ENCODE measurements around the gene TEX29.

Gene TEX29

DNA sequence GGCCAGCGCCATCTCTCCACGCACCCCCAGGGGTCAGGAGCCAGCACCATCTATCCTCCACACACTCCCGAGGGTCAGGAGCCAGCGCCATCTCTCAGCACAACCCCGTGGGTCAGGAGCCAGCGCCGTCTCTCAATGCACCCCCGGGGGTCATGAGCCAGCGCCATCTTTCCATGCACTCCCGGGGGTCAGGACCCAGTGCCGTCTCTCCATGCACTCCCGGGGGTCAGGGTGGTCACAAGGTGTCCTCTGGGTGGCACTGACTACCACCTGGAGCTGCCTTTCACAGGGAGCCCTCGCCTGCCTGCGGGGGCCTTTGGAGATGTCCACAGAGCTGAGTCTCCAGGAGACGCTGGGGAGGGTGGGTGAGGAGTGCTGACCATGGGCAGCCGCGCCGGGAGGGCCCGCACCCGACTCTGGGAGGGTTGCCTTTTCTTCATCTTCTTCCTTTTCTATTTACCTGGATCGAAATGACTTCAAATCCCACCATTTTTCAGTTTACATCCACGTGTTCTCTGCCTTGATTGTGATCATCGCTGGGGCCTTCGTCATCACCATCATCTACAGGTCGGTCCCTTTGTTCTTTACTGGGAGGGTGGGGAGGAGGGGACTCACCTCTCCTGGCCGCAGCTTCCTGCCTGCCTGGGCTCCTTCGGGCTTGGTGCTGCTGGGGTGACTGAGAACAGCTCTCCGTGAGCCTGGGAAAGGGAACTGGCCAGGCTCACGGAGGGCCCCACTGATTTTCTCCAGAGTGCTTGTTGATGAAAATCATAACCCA lies 19.1 kb downstream of the TEX29 start:
- no peak for DNase-seq (ENCODE audit: low spot score)

DNA sequence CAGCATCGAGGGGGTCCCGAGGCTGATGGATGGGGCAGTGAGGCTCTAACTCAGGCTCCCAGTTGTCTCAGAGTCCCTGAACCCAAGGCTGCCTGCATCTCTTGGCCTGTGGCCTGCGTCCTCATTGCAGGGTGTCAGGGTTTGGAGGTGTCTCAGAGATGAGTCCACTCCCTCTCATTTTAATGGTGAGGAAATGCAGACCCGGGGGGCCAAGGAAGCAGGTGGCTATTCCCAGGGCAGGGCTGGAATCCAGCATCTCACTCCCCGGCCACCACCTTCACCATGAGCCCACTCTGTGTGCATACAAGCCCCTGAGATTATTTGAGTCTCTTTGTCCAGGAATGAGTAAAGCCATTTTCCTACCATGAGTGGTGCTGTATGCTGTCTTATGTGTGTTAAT lies 21.4 kb downstream of the TEX29 start:
- no peak for DNase-seq (ENCODE audit: low spot score)

DNA sequence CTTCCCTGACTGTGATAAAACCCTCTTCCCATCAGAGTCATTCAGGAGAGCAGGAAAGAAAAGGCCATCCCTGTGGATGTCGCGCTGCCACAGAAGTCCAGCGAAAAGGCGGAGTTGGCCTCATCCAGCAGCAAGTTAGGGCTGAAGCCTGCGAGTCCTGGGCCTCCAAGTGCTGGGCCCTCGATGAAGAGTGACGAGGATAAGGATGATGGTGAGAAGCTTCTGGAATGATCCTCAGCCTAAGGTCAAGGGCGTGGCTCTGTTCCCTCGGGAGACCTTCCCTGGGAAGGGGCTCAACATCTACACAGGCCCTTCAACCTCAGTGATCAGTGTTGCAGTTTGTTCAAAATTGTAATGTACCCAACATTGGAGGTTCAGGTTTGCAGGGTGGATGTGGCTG lies 22.3 kb downstream of the TEX29 start:
- no peak for DNase-seq (ENCODE audit: low spot score)

DNA sequence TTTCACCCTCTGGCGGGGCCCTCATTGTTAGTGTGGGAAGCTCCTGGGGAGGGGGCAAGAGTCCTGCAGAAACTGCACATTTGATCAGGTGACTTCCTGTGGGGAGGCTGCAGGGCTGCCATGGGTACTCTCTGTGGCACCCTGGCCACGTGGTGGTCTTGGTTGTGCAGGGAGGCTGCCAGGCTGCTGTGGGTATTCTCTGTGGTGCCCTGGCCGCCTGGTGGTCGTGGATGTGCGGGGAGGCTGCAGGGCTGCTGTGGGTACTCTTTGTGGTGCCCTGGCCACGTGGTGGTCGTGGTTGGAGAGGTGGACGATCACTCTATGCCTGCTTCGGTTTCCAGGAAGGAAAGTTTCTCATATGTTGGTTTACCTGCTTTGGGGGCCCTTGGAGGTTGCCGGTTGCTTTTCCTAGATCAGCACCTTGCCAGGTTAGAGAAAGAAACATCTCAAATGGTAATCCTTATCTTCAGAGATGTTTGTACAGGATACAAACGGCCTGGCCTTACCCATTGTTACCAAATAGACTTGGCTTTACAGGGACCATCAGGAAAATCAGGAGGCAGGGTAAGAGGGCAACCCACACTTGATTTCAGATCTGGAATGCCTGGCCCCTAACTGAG lies 22.9 kb downstream of the TEX29 start:
- no peak for DNase-seq (ENCODE audit: low spot score)

DNA sequence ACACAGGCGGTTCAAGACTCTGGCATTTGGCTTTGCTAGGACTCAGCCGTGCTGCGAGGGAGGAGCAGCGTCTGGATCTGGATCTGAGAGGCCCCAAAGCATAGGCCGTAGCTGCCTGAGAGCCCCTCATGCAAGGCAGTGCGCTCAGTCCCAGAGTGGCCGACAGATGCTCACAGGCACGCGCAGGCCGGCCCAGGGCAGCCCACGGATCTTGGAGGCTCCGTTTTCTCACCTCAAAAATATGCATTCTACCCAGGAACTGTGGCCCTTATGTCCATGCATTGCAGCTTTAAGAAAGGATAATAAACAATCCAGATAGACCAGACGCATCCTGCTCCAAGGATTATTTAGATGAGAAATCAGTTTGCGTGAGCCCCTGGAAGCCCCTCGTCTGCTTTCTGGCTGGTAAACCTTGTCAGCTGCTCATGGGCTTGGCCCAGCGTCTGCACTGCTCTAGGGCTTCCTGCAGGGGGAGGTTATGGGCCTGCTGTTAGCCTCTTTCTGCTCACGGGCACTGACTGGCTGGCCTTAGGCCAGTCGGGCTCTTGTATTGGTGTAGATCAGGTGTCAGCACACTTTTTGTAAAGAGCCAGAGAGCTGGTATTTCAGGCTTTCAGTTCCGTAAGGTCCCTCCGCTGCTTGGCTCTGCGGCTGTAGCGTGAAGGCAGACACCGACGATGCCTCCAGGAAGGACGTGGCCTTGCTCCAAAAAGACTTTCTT lies 24.2 kb downstream of the TEX29 start:
- no peak for DNase-seq (ENCODE audit: low spot score)

GRCh38 chr13:111345682-111346081 lies 25.2 kb downstream of the TEX29 start:
- DNase-seq (ENCODE audit: low spot score) = no peak

DNA sequence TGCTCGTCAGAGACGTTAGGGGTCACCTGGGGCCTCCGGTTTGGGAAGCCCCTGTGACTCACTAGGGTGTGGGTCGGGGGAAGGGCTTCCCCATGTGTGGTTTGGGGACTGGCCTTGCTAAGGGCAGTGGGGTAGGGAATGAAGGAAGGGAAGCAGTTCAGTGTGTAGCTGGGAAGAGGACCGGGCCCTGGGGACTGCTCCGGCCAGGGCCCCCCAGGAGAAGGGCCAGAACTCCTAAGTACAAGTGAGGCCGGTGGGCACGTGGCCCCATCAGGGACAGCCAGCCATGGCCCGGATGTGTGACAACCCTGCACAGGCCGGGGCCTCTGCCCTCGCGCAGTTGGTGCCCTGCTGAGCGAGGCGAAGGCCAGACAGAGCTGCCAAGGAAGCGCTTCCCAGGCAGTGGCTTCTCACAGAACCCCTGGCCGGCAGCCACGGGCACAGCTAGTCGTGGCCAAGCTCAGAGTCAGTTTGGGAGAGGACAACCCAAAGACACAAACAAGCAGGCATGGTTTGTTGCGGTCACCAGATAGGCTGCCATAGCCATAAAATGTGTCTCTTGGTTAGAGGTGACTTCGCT lies 25.7 kb downstream of the TEX29 start:
- no peak for DNase-seq (ENCODE audit: low spot score)

DNA sequence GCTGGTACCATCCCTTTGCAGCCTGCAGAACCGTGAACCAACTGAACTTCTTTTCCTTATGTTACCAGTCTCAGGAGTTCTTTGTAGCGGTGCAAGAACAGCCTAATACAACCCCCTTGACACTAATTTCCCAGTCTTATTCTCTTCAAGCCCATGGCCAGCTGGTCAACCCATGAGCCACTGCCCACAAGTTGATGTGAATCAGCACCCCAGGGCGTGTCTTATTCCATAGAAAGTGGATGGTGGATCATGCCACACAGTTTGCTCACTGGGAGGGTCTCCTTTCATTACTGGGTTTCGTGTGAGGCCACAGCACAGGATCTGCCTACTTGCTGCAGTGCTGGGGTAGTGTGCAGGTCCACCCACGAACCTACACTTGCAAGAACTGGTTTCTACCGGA lies 27.0 kb downstream of the TEX29 start:
- no peak for DNase-seq (ENCODE audit: low spot score)

GRCh38 chr13:111353508-111353907 lies 33.1 kb downstream of the TEX29 start:
- no peak for DNase-seq (ENCODE audit: low spot score)

DNA sequence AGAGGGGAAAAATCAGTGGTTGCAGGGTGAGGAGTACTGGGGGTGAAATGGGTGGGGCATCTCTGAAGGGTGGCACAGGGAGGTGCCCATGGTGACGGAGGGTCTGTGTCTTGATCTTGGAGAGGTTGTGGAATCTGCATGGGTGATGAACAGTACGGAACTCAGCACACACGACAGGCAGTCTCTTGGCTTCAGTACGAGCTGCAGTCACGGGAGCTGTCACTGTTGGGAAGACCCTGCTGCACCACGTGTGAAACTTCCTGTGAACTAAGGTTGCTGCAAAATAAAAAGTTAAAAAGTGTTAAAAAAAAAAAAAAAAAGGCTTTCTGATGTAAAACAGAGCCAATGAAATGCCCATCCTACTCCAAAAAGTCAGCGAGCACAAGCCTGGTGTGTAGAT lies 34.3 kb downstream of the TEX29 start:
- no peak for DNase-seq (ENCODE audit: low spot score)

DNA sequence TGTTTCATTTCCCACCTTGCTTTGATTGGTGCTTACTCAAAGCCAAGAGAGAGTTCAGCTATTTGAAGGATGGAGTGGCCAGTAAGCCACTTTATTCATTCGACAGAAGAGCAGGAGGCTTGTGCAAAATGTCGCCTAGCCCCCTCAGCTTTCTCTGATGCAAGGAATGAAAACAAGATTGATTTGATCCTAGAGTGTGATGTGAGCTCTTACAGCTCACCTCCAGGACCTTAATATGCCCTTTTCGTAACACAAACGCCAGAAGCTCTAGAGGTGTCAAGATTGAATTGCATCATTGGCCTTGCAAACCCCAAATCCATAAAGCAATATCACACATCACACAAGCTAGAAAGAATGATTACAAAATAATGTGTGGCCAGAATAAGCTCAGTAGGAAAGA lies 36.4 kb downstream of the TEX29 start:
- no peak for DNase-seq (ENCODE audit: low spot score)

- no peak for DNase-seq (ENCODE audit: low spot score)
These were observed 38.9 kb downstream of the TEX29 start for GRCh38 chr13:111359237-111359915.

- no peak for DNase-seq (ENCODE audit: low spot score)
These were observed 39.5 kb downstream of the TEX29 start for GRCh38 chr13:111359930-111360329.

GRCh38 chr13:111360452-111360851 lies 40.0 kb downstream of the TEX29 start:
- no peak for DNase-seq (ENCODE audit: low spot score)

GRCh38 chr13:111361046-111361872 lies 40.8 kb downstream of the TEX29 start:
- no peak for DNase-seq (ENCODE audit: low spot score)

DNA sequence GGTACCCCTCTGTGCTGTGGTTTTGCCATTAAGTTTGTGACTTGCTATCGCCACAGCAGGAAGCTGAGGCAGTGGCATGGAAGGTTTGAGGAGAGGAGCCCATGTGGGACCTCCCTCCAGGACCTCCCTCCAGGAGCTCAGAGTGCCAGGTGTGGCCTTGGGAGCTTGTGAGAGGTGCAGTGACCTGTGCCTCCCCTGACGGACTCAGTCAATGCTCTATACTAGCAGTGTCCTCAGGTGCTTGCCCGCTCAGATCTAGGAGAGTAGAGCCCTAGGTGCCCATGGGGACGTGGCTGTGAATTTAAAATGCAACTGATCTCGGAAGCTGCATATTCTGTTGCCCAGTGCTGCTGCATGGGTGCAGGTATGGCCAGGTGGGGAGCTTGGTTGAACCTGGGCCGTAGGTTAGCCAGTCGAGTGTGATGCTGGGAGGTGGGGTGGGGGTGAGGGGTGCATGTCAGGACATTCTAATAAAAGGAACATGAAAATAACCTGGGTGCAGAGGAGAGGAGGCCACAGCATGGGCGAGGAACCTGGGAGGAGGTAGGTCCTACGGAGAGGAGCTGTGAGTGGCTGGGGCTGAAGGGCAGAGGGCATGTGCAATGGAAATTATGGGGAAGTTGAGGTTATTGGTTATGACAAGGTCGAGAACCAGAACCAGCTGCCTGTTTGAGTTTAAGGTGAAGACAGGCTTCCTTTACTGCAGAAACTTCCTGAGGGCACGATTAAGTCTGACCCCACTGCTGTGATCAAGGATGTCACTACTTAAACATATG lies 41.6 kb downstream of the TEX29 start:
- DNase-seq (ENCODE audit: low spot score) = no peak

DNA sequence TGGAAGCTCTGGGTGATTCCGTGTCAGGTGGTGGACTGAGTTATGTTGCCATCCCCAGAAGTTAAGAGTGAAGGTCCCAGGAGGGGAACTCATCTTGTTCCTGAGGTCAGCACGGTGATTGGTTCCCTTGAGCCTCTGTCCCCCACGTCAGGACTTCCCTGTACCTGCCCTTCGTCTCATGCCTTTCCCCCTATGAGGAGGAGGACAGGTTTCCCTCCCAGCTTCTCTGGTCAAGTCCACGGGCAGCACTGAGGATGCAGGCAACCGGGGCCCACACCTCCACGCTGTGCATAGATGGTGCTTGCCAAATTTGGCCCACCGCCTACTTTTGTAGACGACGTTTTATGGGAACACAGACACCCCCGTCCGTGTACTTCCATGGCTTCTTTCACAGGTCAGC lies 42.7 kb downstream of the TEX29 start:
- DNase-seq (ENCODE audit: low spot score) = no peak

GRCh38 chr13:111363591-111363990 lies 43.1 kb downstream of the TEX29 start:
- no peak for DNase-seq (ENCODE audit: low spot score)

DNA sequence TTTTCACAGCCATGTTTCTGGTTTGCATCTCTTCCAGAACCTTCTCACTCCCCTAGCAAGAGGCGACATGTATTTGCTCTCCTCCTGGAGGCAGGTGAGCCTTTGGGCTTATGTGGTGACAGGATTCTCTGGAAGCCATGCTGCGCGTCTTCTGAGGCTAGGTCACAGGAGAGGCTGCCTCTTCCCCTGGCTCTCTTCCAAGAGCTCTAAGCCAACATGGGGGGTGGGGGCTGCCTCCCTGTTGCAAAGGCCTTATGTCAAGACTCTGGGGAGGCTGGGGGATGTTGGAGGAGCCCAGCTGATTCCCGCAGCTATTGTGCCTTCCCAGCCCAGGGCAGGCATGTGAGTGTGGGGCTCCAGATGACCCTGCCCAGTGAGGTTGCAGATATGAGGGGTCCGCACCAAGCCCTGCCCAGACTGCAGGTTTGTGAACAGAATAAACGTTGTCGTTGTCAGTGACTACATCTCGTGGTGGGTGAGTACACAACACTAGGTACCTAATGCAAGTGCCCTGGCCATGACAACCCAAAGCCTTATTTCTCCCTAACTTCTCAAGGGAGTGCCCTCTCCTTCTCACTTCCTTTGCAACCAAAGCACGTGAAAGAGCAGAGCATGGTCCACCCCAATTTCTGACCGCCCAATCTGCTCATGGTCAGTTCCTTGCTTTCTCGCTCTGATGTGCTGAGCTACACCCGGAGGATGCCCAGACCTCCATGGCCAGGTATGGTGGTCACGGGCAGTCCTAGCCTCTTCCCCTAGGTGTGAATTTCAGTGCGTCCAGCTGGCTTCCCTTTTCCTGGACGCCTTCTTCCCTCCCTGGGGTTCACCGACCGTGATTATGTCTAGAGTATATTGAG lies 44.9 kb downstream of the TEX29 start:
- DNase-seq (ENCODE audit: low spot score) = no peak

DNA sequence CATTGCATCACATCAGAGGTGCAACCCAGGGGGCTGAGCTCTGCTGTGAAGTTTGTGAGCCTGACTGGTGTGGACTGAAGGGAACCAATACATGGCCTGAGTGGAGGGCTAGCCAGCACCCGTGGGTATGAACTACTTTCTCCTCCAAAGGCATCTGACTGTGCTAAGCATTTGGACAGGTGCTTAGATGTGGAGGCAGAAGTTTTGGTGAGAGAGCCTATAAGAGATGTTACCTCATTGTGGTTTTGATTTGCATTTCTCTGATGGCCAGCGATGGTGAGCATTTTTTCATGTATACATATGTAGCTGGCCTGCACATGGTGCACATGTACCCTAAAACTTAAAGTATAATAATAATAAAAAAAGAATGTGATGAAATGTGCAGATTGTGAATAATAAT lies 46.9 kb downstream of the TEX29 start:
- DNase-seq (ENCODE audit: low spot score) = no peak

All from globus pallidus (tissue), 1 donor.